Measurements from ENCODE around the gene SNTG2.

DNA sequence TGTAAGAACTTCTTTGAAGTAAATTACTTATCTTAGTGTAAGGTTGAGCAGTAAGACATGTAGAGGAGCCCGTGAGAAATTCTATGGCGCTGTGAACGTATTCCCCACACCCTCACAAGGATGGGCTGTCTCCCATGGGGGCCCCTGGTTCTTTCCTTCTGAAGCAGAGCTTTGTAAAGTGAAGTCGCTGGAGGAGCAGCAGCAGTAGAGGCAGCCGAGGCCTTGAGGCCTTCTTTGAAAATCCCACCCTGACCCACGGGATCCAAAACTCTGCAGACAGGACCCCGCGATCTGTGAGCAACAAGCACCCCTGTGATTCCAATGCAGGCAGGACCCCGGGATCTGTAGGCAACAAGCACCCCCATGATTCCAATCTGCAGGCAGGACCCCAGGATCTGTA, 23.8 kb upstream of the SNTG2 start:
- no peak for TF ChIP-seq POLR2A (IDR thresholded peaks at IDR 0.05)
- TF ChIP-seq, protein P1, sequence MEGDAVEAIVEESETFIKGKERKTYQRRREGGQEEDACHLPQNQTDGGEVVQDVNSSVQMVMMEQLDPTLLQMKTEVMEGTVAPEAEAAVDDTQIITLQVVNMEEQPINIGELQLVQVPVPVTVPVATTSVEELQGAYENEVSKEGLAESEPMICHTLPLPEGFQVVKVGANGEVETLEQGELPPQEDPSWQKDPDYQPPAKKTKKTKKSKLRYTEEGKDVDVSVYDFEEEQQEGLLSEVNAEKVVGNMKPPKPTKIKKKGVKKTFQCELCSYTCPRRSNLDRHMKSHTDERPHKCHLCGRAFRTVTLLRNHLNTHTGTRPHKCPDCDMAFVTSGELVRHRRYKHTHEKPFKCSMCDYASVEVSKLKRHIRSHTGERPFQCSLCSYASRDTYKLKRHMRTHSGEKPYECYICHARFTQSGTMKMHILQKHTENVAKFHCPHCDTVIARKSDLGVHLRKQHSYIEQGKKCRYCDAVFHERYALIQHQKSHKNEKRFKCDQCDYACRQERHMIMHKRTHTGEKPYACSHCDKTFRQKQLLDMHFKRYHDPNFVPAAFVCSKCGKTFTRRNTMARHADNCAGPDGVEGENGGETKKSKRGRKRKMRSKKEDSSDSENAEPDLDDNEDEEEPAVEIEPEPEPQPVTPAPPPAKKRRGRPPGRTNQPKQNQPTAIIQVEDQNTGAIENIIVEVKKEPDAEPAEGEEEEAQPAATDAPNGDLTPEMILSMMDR (IDR thresholded peaks at IDR 0.05) = no peak

All from tibial nerve (tissue), 3 donors.